GM12878 (cell line): ENCODE results near the gene GRM1. TPM values are rescaled to one million over a fixed set of nuclear protein-coding genes. Genes with fewer than 3 reads are reported as not detected.

Source experiments
- ATAC-seq: fragments of 200-7000 bp; cut with Tn5 transposase; 3 replicates; pipeline ENCODE4 v1.9.1; 2020; ENCODE audit warnings: mild to moderate bottlenecking, moderate library complexity
- BruUV-seq: library from RNA; stranded (reverse); fragments of 400-500 nt; replicated peaks from 2 replicates; lab custom pipeline; 2021; lab: Mats Ljungman, UMichigan
- CTCF ChIA-PET: fragments of 300-600 bp; sonication (Branson Sonifier 250); formaldehyde crosslinking; extraction: SDS; loops from one replicate; lab custom pipeline; 2021; ENCODE audit warnings: inconsistent platforms; lab: Yijun Ruan, JAX
- POLR2A ChIA-PET: fragments of 350-600 bp; formaldehyde crosslinking; extraction: SDS; loops from one replicate; lab custom pipeline; 2021; ENCODE audit warnings: inconsistent platforms; lab: Charles Lee
- RAD21 ChIA-PET: fragments of 300-600 bp; sonication (Branson Sonifier 250); formaldehyde crosslinking; loops from one replicate; lab custom pipeline; 2023; ENCODE audit warnings: antibody characterized with exemption; ENCODE audit not compliant: unreplicated experiment; lab: Charles Lee
- SMC1A ChIA-PET: fragments of 300-600 bp; sonication (Branson Sonifier 250); formaldehyde crosslinking; loops from one replicate; lab custom pipeline; 2023; ENCODE audit not compliant: unreplicated experiment, uncharacterized antibody; lab: Charles Lee
- DNase-seq: peaks from one replicate; pipeline ENCODE4 v3.0.0-alpha.2; 2011; ENCODE audit warnings: low read depth, low spot score
- FAIRE-seq: peaks from 3 replicates; lab custom pipeline; 2011; peaks lifted over from hg19 to GRCh38; lab: Jason Lieb, UNC
- H2AFZ ChIP-seq: 2 replicates; pipeline ENCODE4 v1.6.0; 2011; ENCODE audit warnings: low read depth, low read length, control low read depth; ENCODE audit not compliant: control insufficient read depth
- H3K27ac ChIP-seq: 2 replicates; pipeline ENCODE4 v1.5.1; 2011; ENCODE audit warnings: control low read depth; ENCODE audit not compliant: control insufficient read depth, insufficient read depth
- H3K27me3 ChIP-seq, 2 experiments: replicated peaks in 1 of 2; 2 replicates each; pipeline versions ENCODE4 v1.6.0 to v1.6.1; 2011; ENCODE audit warnings: low read length in 1 of 2; ENCODE audit not compliant: control insufficient read depth in 2 of 2, insufficient read depth in 2 of 2
- H3K36me3 ChIP-seq, 2 experiments: 2 replicates each; pipeline ENCODE4 v1.5.1; 2011; ENCODE audit warnings: low read length in 1 of 2; ENCODE audit not compliant: control insufficient read depth in 2 of 2, insufficient read depth in 2 of 2
- H3K4me1 ChIP-seq: 2 replicates; pipeline ENCODE4 v1.6.1; 2011; ENCODE audit warnings: mild to moderate bottlenecking, low read length, moderate library complexity, mixed read lengths; ENCODE audit not compliant: control insufficient read depth, insufficient read depth
- H3K4me2 ChIP-seq: 2 replicates; pipeline ENCODE4 v1.6.0; 2011; ENCODE audit warnings: control low read depth; ENCODE audit not compliant: control insufficient read depth, insufficient read depth
- H3K4me3 ChIP-seq: fragments of 200-600 bp; sonication (generic); 2 replicates; pipeline ENCODE4 v1.5.1; 2016
- H3K79me2 ChIP-seq: 2 replicates; pipeline ENCODE4 v1.6.0; 2011; ENCODE audit warnings: low read length; ENCODE audit not compliant: control insufficient read depth, insufficient read depth
- H3K9ac ChIP-seq: 2 replicates; pipeline ENCODE4 v1.8.0; 2011; ENCODE audit warnings: low read length, control low read depth, mixed read lengths; ENCODE audit not compliant: control insufficient read depth, insufficient read depth
- H3K9me3 ChIP-seq: replicated peaks from 3 replicates; pipeline ENCODE4 v1.5.1; 2011; ENCODE audit warnings: mild to moderate bottlenecking, low read length; ENCODE audit not compliant: control insufficient read depth, insufficient read depth
- H4K20me1 ChIP-seq: 2 replicates; pipeline ENCODE4 v1.6.0; 2011; ENCODE audit not compliant: control insufficient read depth, insufficient read depth
- CUX1 ChIP-seq: IDR thresholded peaks from 2 replicates; pipeline ENCODE4 v1.6.1; 2012; ENCODE audit warnings: improper control_type of control experiment, low read depth, low read length; ENCODE audit not compliant: insufficient replicate concordance
- EZH2 ChIP-seq: IDR thresholded peaks from 2 replicates; pipeline ENCODE4 v1.6.1; 2012; ENCODE audit warnings: low read depth, mild to moderate bottlenecking, control low read depth, inconsistent platforms, low read length, borderline replicate concordance; ENCODE audit not compliant: control insufficient read depth
- MEF2A ChIP-seq: IDR thresholded peaks from 2 replicates; pipeline ENCODE4 v1.6.1; 2011; ENCODE audit warnings: low read depth, mild to moderate bottlenecking, low read length, moderate library complexity; ENCODE audit not compliant: insufficient read depth
- NR2C2 ChIP-seq: IDR thresholded peaks from 2 replicates; pipeline ENCODE4 v1.6.1; 2011; ENCODE audit warnings: borderline replicate concordance, low read depth; ENCODE audit not compliant: control insufficient read depth, insufficient read length
- POU2F2 ChIP-seq: IDR thresholded peaks from 3 replicates; pipeline ENCODE4 v1.6.1; 2011; ENCODE audit warnings: low read depth, mild to moderate bottlenecking, low read length, borderline replicate concordance
- RAD21 ChIP-seq: IDR thresholded peaks from 2 replicates; pipeline ENCODE4 v1.6.1; 2011; ENCODE audit warnings: mild to moderate bottlenecking, low read depth, low read length, moderate library complexity; ENCODE audit not compliant: insufficient read depth
- TAF1 ChIP-seq: IDR thresholded peaks from 2 replicates; pipeline ENCODE4 v1.6.1; 2011; ENCODE audit warnings: mild to moderate bottlenecking, low read depth, low read length, borderline replicate concordance
- WGBS: methylation state at CpG from one replicate; pipeline ENCODE4 v1.1.6; 2016; ENCODE audit warnings: low lambda C conversion rate; ENCODE audit not compliant: insufficient replicate concordance, insufficient coverage; ENCODE audit errors: missing lambda C conversion rate; 5-methylcytosine and 5-hydroxymethylcytosine counted together
- in situ Hi-C: fragments of 300-500 bp; cut with MboI; formaldehyde crosslinking; loops from 9 replicates; pipeline ENCODE4 v1.14.3; 2018; ENCODE audit warnings: mixed read lengths
- intact Hi-C: fragments of 100-400 bp; cut with micrococcal nuclease; formaldehyde crosslinking; loops from one replicate; pipeline ENCODE4 v1.14.2; 2022; ENCODE audit not compliant: unreplicated experiment
- polyA plus RNA-seq, 11 experiments: library from polyadenylated mRNA; depleted of rRNA in 4 of 11; unstranded in 6 of 11; stranded (reverse) in 5 of 11; fragments of >200 nt; fragmentation: Nextera tagmentation in 4 of 11; fragmentation: Illumina TruSeq in 1 of 11; extraction: Ambion mirVana in 4 of 11; extraction: Trizol in 1 of 11; gene quantifications; 1 replicate in 1 of 11; 2 replicates in 10 of 11; pipeline versions ENCODE4 v1.2.1 to v1.2.3, GENCODE V29; 2011 to 2016; ENCODE audit warnings: inconsistent platforms in 2 of 11, missing spikeins in 2 of 11, low read depth in 1 of 11
- total RNA-seq, 4 experiments: library from RNA; depleted of rRNA in 3 of 4; stranded (reverse); fragments of >200 nt in 3 of 4; fragmentation: Illumina TruSeq in 1 of 4; extraction: Trizol in 1 of 4; gene quantifications; 2 replicates each; pipeline versions ENCODE4 v1.2.1 to v1.2.3, GENCODE V29; 2013 to 2021

Gene GRM1
- total and polyA plus RNA-seq, 10 of the 15 experiments (the other 5 are each of a cell fraction or from before 2014, with no cell fraction given), result 0.04 TPM; not detected in 9

GRCh38 chr6:146244630-146245143 lies 215.8 kb downstream of the GRM1 start (continued):
- TF ChIP-seq CUX1 (no peak), NR2C2 (no peak), EZH2 (no peak), POU2F2 (no peak)

- WGBS, result 0% methylated on average over 1 of the region's 1 CpG
- DNase-seq (no peak), ATAC-seq (no peak), FAIRE-seq (no peak)
- Histone ChIP-seq H3K4me3 (no peak overlapping the region), H3K9me3 (no peaks in the 10 kb centered on the region), H3K27ac (no peak overlapping the region), H3K4me2 (no peak overlapping the region), H4K20me1 (no peaks in the 10 kb centered on the region), H3K36me3 (no peaks in the 10 kb centered on the region), H2AFZ (no peak overlapping the region), H3K4me1 (no peaks in the 10 kb centered on the region), H3K27me3 (no peaks in the 10 kb centered on the region), H3K79me2 (no peaks in the 10 kb centered on the region), H3K9ac (no peak overlapping the region)
- TF ChIP-seq MEF2A, result no peak
- TF ChIP-seq RAD21, result no peak
- TF ChIP-seq TAF1, result no peak
- POLR2A ChIA-PET, result no interaction called here
- intact Hi-C loops (no loop called here), in situ Hi-C loops (no loop called here)
- BruUV-seq, result no TSS peak
- SMC1A ChIA-PET, result no interaction called here
- RAD21 ChIA-PET, result no interaction called here
- CTCF ChIA-PET, result no interaction called here
These were observed 217.2 kb downstream of the GRM1 start for GRCh38 chr6:146246028-146246427.
